Measurements from ENCODE around the gene P2RY2.

GRCh38 chr11:73281201-73281741 is 63.2 kb downstream of the P2RY2 start:
- TF ChIP-seq CTCF (conservative IDR thresholded peaks at IDR 0.05 in 1 of 2, IDR thresholded peaks at IDR 0.05 in 1 of 2; ENCODE audit: extremely low read depth in 1 of 2, insufficient read depth in 1 of 2, low read depth in 1 of 2, low read length in 2 of 2) (no peak), EZH2 (IDR thresholded peaks at IDR 0.05; ENCODE audit: borderline replicate concordance, low read length) (no peak)
